Activated CD8-positive, alpha-beta T cell treated with anti-CD3 and anti-CD28 coated beads for 36 hours (primary cell): ENCODE data around the gene PRKN. TPM values are rescaled to one million over a fixed set of nuclear protein-coding genes. Genes with fewer than 3 reads are reported as not detected.

Experiments used
- ATAC-seq: fragments of 200-7000 bp; cut with Tn5 transposase; one replicate; pipeline ENCODE4 v1.10.0; 2021; ENCODE audit warnings: mild to moderate bottlenecking, moderate library complexity
- CTCF ChIA-PET: fragments of 350-600 bp; sonication (Branson Sonifier 250); formaldehyde crosslinking; loops from one replicate; lab custom pipeline; 2021; ENCODE audit warnings: antibody characterized with exemption; lab: Charles Lee
- POLR2A ChIA-PET: fragments of 350-600 bp; sonication (Branson Sonifier 250); formaldehyde crosslinking; loops from one replicate; lab custom pipeline; 2021; ENCODE audit warnings: antibody characterized with exemption; lab: Charles Lee
- DNase-seq: peaks from one replicate; pipeline ENCODE4 v3.0.0-alpha.2; 2020
- H3K27ac Mint-ChIP-seq: one replicate; pipeline ENCODE4 v1.8.0; 2021; ENCODE audit warnings: mild to moderate bottlenecking, mixed read lengths
- H3K27me3 Mint-ChIP-seq: one replicate; pipeline ENCODE4 v1.8.0; 2021; ENCODE audit warnings: mixed read lengths
- H3K36me3 Mint-ChIP-seq: one replicate; pipeline ENCODE4 v1.8.0; 2021; ENCODE audit warnings: low read depth, mixed read lengths
- H3K4me1 Mint-ChIP-seq: one replicate; pipeline ENCODE4 v1.8.0; 2021; ENCODE audit warnings: low read depth, mixed read lengths
- H3K4me3 Mint-ChIP-seq: one replicate; pipeline ENCODE4 v1.8.0; 2021; ENCODE audit warnings: mild to moderate bottlenecking, moderate library complexity, mixed read lengths
- H3K9me3 Mint-ChIP-seq: one replicate; pipeline ENCODE4 v1.8.0; 2021; ENCODE audit warnings: mixed read lengths
- CTCF ChIP-seq: fragments of 200-600 bp; IDR thresholded peaks from one replicate; pipeline ENCODE4 v1.8.0; 2022; ENCODE audit warnings: antibody characterized with exemption, mild to moderate bottlenecking
- intact Hi-C: fragments of 100-400 bp; cut with micrococcal nuclease; formaldehyde crosslinking; loops from one replicate; pipeline ENCODE4 v1.10.0; 2022
- total RNA-seq, 2 experiments: library from RNA; stranded (reverse); gene quantifications; one replicate each; pipeline ENCODE4 v1.2.3, GENCODE V29; 2021

Gene PRKN
- total RNA-seq, 2 experiments from 2014 or later, result 1.2 to 1.4 TPM

GRCh38 chr6:162671580-162672165 lies 55.9 kb downstream of the PRKN start:
- DNase-seq (no peak), ATAC-seq (no peak)
- H3K27ac Mint-ChIP-seq, result no peak overlapping the region
- no peaks in the 10 kb centered on the region for H3K27me3 Mint-ChIP-seq
- H3K4me3 Mint-ChIP-seq, result no peak overlapping the region
- ChIA-PET POLR2A (no interaction called here), CTCF (no interaction called here)
- no peaks in the 10 kb centered on the region for H3K36me3 Mint-ChIP-seq
- intact Hi-C loops, result no loop called here
- no peak for TF ChIP-seq CTCF
- peaks cover 2% of the 10 kb centered on the region for H3K9me3 Mint-ChIP-seq
- H3K4me1 Mint-ChIP-seq, result no peaks in the 10 kb centered on the region

GRCh38 chr6:162670345-162670744 lies 57.2 kb downstream of the PRKN start:
- Mint-ChIP-seq H3K27ac (no peak overlapping the region), H3K9me3 (peaks cover 2% of the 10 kb centered on the region), H3K4me3 (no peak overlapping the region), H3K27me3 (no peaks in the 10 kb centered on the region), H3K36me3 (no peaks in the 10 kb centered on the region), H3K4me1 (no peaks in the 10 kb centered on the region)
- no peak for TF ChIP-seq CTCF
- ChIA-PET CTCF (no interaction called here), POLR2A (no interaction called here)
- intact Hi-C loops, result no loop called here
- ATAC-seq (no peak), DNase-seq (no peak)

GRCh38 chr6:162666246-162666645 lies 61.3 kb downstream of the PRKN start:
- POLR2A ChIA-PET, result no interaction called here
- H3K4me3 Mint-ChIP-seq, result no peak overlapping the region
- intact Hi-C loops, result no loop called here

GRCh38 chr6:162653808-162654207 lies 73.8 kb downstream of the PRKN start:
- Mint-ChIP-seq H3K4me1 (no peaks in the 10 kb centered on the region), H3K4me3 (no peak overlapping the region), H3K27me3 (no peaks in the 10 kb centered on the region), H3K36me3 (no peaks in the 10 kb centered on the region), H3K9me3 (no peaks in the 10 kb centered on the region), H3K27ac (no peak overlapping the region)
- DNase-seq (no peak), ATAC-seq (no peak)
- POLR2A ChIA-PET, result no interaction called here
- intact Hi-C loops, result no loop called here
- no peak for TF ChIP-seq CTCF
- CTCF ChIA-PET, result no interaction called here

More at GRCh38 chr6:162666246-162666645, 61.3 kb downstream of the PRKN start:
- no peak for TF ChIP-seq CTCF
- peaks cover 7% of the 10 kb centered on the region for H3K9me3 Mint-ChIP-seq
- no peak overlapping the region for H3K27ac Mint-ChIP-seq
- CTCF ChIA-PET, result no interaction called here
- H3K27me3 Mint-ChIP-seq, result no peaks in the 10 kb centered on the region
- ATAC-seq, result no peak
- H3K36me3 Mint-ChIP-seq, result peaks cover 4% of the 10 kb centered on the region
- H3K4me1 Mint-ChIP-seq, result no peaks in the 10 kb centered on the region
- no peak for DNase-seq

- Mint-ChIP-seq H3K4me1 (no peaks in the 10 kb centered on the region), H3K4me3 (no peak overlapping the region), H3K27ac (no peak overlapping the region), H3K9me3 (no peaks in the 10 kb centered on the region), H3K27me3 (no peaks in the 10 kb centered on the region), H3K36me3 (no peaks in the 10 kb centered on the region)
- DNase-seq (no peak), ATAC-seq (no peak)
- intact Hi-C loops, result no loop called here
- CTCF ChIA-PET, result no interaction called here
- POLR2A ChIA-PET, result no interaction called here
- no peak for TF ChIP-seq CTCF
These were observed 76.1 kb downstream of the PRKN start for GRCh38 chr6:162651505-162651904.
